HTERT RPE-1 (cell line): ENCODE data around the gene FBXW5.

ENCODE experiments used
- in situ Hi-C: fragments of 300-500 bp; cut with MboI; formaldehyde crosslinking; loops from 4 replicates; pipeline ENCODE4 v1.14.3; 2020; ENCODE audit warnings: low sequenced_read_pairs

FBXW5 gene

DNA sequence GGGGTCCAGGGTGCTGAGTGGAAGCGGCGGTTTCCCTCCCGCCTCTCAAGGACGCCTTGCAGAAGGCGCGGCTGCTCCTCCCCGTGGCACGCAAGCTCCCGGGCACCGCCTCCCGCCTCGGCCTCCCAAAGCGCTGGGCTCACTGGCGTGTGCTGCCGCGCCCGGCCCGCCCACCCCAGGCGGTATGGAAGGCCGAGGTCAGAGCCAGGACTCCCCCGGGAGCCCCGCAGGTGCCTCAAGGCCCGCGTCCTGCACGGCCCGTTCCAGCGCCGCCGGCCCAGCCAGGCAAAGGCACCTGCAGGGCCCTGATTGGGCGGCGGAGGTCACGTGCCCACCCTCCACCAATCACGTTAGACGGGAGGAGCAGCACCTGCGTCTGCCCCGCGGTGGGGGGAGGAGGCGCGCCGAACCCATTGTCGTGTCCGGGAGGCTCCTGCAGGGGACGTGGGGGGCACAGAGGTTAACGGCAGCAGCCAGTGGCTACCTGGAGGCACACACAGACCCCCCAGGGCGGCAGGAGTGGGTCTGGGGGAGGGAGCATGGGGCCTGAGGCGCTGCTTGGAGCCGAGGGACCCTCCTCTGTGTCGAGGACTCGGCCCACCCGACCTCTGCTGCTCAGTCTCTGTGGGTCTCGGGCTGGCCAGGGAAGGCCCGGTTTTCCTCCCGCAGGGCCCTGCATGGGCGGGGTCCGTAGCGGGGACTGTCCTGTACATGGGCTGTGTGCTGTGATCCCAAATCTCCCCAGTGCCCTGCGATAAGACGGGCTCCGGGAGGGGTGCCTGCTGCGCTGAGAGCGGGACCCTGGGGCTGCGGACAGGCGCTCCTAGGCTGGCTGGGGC lies 5.5 kb upstream of the FBXW5 start:
- in situ Hi-C loops, result no loop called here

DNA sequence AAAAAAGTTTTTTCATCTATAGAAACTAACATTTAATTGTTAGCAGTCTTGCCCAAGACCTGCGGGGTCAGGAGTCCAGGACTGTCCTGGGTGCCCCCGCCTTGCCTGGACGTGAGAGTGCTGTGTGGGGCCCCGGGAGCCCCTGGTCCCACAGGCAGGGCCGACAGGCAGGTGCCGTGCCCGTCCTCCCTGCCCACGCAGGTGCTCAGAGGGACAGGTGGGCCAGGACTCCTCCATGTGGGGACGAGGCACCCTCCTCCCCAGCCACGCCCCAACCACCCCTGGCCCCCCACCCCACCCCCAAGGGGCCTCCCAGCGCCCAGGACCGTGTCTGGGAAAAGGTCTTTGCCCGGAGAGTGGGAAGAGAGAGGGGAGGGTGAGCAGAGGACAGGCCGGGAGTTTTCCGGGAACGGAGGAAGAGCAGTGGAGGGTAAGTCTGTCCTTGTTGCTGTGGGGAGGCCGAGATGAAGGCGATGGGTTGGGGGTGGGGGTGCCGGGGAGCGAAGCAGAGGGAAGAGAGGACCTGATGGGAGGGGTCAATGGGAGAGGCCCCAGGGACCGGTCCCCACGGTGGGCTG lies 4.8 kb upstream of the FBXW5 start:
- in situ Hi-C loops, result no loop called here

DNA sequence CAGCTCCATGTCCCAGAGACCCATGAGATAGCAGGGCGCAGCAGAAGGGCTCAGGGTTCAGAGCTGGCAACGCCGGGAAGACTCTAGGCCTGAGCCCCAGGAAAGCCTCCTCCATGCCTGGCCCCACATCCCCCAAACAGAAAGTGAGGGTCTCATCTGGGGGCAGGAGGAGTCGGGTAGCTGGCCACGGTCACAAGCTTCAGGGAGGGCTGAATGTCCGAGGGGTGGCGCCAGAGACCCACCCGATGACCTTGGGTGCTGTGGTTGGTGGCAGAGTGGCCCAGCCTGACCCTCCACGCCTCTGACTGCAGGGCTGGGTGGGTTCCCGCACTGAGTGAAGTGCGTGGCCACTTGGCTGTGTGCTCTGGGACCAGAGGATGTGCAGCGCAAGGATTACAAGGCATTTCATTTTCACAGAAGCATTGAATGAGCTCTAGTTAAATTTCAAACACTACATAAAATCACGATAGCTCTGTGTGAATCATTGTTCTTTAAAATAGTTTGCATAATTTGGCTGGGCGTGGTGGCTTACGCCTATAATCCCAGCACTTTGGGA lies 3.5 kb upstream of the FBXW5 start:
- in situ Hi-C loops, result no loop called here

DNA sequence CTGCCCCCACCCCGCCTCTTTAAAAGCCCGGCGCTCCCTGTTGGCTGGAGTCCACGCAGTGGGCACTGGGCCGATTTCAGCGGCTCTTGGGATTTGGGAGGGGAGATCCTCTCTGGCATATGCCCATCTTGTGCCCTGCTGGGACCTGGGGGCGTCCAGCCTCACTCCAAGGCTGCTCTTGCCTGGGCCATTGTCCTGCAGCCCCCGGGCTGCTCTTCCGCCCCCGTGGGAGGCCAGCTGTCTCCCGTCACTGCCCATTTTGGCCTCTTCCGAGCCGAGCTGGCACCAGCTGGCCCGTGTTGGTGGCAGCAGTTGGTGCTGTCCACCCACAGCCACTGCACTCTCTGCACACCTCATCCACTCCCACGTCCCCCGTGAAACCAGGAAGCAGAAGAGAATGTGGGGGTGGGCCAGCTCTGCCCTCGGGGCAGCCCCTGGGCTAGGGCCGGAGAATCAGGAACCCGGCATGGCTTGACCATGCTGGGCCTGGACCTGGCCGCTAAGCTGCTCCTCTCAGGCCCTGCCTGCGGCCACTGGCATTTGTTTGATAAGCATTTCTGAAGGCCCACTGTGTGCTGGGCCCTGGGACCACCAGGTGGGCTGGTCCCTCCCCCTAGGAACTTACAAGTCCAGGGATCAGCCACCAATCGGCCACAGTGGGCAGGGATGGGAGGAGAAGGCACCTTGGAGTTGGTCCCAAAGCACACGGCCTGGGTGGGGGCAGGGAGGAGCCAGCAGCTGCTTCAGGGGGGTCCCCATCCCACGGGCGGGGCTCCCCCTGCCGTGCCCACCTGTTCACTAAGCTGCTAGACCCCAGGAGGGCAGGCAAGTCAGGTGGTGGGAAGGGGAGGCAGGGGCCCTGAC lies 2.7 kb upstream of the FBXW5 start:
- in situ Hi-C loops, result no loop called here

DNA sequence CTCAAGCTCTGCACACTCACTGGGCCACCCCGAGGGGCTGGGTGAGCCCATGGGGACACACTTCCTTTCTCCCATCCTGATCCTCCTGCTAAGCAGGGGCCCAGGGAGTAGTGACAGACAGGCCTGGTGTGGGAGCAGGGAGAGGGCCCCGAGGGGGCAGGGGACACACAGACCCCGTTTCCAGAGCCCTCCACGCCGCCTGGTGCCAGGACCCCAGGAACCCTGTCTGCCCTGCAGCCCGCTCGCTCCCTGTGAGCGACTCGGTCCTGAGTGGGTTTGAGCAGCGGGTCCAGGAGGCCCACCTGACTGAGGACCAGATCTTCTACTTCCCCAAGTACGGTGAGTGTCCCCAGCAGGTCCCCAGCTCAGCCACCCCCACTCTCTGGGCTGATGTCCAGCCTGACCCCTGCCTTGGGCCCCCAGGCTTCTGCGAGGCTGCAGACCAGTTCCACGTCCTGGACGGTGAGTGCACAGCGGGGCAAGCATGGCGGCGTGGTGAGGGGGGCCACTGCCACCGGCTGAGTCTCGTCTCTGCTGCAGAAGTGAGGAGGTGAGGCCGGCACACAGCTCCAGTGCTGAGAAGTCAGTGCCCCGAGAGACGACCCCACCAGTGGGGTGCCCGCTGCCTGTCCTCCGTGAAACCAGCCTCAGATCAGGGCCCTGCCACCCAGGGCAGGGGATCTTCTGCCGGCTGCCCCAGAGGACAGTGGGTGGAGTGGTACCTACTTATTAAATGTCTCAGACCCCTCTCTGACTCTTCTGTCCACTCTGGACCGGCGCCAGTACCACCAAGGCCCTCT lies 1.9 kb upstream of the FBXW5 start:
- in situ Hi-C loops, result no loop called here

DNA sequence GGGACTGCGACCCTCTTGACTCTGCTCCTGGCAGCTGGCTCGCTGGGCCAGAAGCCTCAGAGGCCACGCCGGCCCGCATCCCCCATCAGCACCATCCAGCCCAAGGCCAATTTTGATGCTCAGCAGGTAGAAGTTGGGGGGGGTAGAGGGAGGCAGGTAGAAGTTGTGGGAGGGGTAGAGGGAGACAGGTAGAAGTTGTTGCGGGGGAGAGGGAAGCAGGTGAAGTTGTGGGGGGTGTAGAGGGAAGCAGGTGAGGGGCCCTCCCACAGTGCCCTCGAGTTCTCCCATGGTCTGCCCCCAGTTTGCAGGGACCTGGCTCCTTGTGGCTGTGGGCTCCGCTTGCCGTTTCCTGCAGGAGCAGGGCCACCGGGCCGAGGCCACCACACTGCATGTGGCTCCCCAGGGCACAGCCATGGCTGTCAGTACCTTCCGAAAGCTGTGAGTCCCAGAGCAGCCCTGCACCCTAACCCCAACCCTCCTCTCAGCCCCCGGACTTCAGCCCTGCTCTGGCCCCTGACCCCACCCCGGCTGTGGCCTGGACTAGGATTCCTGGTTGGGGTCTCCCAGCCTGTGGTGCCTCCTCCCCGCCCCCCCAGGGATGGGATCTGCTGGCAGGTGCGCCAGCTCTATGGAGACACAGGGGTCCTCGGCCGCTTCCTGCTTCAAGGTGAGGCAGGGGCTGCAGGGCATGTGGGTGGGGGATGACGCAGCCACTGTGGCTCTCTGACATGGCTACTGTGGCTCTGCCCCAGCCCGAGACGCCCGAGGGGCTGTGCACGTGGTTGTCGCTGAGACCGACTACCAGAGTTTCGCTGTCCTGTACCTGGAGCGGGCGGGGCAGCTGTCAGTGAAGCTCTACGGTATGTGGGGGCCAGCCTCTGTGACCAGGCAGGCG lies 1.0 kb upstream of the FBXW5 start:
- in situ Hi-C loops, result no loop called here

DNA sequence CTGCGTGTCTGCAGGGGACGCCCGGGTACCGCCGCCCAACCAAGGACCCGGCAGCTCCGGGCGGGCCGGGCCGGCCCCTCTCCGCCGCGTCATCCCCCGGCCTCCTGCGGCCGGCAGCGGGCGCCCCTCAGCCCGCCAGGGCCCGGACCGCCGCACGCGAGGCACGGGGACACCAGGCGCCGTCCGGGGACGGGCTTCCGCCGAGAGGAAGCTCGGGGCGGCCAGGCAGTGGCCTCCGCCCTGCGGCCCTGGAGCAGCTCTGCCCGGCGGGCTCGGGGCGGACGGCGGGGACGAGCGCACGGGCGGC lies 373 bp downstream of the FBXW5 start:
- in situ Hi-C loops, result no loop called here

DNA sequence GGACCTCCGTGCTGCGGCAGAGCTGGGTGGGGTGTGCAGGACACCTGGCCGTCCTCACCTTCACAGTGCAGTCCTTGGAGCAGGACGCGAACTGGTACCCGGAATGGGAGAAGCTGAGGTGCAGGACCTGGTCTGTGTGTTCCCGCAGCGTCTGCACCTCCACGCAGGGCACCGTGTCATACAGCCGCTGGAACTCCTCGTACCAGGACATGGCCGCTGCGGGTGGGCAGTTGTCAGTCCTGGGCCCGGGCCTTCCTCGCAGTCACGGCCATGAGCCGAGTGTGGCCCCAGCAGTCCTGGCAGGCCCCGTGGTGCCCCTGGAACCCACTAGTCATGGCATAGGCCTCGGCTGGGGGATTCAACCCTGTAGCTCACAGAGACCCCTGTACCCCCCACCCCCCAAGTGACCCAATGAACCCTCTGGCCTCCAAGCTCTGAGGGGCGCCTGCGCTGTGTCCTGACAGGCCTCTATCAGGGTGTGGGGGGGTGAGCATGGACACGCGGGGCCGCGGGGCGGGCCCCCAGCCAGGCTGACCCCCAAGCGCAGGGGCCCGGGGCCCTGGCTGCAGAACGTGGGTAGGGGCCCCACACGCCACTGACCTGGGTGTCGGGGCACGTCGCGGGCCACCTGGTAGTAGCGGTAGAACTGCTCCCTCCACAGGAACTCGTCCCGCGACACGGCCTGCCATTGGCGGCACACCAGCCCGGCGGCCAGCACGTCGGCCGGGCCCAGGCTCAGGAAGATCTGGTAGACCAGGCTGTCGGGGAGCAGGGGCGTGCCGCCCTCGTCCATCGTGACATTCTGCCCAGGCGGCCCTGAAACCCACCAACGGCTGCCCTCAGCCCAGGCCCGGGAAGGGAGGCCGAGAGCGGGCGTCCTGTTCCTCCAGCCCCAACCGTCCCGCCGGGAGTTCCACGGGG lies 987 bp downstream of the FBXW5 start:
- in situ Hi-C loops, result no loop called here

DNA sequence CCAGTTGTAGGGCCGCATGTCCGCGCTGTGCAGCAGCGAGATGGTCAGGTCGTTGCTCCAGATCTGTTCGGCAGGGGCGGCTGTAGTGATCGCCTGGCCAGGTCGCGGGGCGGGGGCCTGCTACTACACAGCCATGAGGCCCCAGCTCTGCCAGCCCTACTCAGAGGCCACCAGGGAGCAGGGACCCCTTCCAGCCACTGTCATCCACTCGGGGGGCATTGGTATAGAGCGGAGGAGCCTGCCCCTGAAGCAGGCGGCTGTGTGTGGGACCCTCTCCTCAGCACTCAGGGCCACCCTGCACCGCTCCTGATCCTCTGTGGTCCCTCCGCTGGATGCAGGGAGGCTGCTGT lies 1.7 kb downstream of the FBXW5 start:
- in situ Hi-C loops, result no loop called here

DNA sequence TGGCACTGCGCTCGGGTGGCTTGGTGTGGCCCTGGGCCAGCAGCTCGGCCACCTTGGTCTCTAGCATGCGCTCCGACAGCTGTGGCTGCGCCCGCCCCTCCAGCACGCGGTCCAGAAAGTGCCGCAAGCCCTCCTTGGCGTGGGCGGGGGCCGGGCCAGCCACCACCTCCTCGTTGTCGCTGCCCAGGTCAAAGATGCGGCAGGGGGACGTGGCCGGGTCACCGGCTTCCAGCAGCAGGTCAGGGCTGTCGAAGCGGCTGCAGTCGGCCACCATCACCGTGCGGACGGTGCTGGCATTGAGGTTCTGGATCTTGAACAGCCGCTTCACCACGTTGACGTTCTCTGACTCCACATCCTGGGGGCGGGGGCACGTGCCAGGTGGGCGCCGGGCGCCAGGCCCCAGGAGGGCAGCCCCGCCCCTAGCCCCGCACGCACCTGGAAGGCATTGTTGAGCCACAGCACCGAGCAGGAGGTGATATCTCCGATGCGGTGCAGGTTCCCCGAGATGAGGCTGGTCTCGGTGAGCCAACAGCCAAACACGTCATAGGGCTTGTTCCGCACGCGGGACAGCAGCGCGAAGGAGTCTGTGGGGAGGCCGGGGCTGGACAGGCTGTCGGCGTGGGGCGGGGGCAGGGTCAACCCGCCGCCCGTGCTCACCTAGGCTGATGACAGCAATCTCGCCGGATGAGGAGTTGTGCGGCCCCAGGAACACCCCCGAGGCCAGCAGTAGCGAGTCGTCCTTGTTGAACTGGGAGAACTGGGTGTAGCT lies 2.2 kb downstream of the FBXW5 start:
- in situ Hi-C loops, result no loop called here

DNA sequence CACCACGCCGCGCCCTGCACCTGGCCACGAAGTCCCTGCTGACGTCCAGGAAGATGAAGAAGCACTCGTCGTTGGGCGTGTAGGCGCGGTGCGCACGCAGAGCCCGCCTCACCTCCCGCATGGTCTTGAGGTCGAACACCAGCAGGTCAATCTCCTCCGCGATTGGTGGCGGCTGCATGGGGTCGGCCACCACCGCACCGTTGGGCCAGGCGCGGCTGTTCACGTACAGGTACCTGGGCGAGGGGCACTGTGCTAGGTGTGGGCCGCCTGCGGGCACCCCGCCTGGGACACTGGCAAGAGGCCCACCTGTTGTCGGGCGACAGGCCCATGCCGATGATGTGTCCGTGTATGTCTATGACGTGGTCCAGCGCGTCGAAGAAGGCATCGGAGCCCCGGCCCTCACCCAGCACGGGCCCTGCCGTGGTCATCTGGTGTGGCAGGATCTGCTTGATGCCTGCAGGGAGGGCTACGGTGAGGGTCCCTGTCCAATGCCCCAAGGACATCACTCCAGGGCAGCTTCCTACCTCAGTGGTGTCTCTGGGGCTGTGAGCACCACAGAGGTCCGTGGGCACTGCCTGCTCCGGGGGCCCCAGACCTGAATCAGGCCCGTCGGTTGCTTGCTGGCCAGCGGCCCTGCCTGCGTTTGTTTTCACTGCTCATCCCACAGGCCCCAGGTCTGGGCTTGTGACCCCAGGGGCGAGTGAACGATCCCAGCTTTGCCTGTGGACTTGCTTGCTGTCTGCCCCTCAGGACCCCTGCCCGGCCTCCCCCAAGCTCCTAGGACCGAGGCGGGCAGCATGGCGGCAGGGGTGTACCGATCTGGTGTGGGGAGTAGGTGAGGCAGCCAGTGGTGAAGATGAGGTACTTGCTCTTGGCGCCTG lies 3.1 kb downstream of the FBXW5 start:
- in situ Hi-C loops, result no loop called here

DNA sequence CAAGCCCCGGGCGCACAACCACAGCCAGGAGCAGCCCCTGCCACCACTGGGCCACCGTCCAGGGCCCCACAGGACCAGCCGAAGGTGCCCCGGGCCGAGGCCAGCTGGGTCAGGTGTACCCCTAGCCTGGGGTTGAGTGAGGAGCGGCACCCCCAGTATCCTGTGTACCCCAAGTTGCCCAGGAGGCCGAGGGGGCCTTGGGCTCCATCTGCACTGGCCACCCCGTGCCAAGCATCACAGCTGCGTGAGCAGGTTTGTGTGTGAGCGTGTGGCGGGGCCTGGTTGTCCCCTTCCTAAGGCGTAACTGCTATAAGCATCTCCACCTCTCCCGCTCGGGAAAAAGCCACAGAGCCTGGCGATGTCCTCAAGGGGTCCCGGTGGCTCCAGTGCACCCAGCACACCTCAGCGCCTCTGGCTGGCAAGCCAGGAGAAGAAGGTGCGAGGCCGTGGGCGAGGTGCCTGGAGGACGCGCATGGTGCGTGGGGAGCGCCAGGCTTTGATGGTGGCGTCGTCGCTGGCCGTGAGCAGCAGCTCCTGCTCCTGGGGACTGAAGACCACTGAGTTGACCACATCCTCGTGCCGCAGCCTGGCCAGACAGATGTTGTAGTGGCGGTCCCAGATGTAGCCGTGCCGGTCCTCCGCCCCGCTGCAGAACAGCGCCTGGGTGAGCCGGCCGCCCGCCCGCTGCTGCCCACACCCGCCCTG lies 3.9 kb downstream of the FBXW5 start:
- in situ Hi-C loops, result no loop called here

DNA sequence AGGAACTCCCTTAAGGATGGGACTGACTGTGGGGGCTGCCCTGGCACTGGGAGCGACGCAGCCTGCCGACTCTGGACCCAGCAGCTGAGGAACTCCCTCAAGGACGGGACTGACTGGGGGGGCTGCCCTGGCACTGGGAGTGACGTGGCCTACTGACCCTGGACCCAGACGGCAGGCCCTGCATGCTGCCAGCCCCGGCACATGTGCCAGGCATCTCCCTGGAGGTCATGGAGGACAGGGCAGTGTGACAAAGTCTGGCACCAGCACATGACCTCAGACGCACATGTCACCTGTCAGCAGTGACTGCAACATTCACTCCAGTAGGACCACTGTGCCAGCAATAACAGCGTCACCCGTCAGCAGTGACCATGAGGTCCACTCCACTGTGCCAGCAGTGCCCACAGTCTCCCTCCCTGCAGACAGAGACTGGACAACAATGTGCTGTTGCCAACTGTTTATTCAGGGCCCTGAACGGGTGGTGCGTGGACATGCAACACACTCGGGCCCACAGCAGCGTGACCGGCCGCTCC lies 4.5 kb downstream of the FBXW5 start:
- in situ Hi-C loops, result no loop called here

DNA sequence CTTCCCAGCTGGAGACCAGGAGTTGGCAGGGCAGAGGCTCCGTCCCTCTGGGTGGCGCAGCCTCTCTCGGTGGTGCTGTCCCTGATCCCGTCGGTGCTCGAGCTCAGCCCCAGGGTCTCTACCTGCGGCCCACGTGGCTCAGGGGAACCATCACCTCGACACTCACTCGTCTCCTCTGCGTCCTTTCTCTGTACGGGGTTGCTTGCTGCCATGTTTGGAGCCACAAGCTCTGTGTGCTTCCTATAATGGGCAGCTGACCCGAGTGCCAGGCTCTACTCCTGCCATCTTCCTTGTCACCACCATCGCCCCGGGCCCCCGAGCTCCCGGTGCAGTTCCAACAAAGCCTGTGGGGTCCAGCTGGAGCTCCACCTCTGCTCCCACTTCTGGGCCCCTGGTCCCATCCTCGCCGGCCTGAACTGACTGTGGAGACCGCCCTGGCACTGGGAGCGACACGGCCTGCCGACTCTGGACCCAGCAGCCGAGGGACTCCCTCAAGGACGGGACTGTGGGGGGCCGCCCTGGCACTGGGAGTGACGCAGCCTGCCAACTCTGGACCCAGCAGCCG lies 5.0 kb downstream of the FBXW5 start:
- in situ Hi-C loops, result no loop called here

DNA sequence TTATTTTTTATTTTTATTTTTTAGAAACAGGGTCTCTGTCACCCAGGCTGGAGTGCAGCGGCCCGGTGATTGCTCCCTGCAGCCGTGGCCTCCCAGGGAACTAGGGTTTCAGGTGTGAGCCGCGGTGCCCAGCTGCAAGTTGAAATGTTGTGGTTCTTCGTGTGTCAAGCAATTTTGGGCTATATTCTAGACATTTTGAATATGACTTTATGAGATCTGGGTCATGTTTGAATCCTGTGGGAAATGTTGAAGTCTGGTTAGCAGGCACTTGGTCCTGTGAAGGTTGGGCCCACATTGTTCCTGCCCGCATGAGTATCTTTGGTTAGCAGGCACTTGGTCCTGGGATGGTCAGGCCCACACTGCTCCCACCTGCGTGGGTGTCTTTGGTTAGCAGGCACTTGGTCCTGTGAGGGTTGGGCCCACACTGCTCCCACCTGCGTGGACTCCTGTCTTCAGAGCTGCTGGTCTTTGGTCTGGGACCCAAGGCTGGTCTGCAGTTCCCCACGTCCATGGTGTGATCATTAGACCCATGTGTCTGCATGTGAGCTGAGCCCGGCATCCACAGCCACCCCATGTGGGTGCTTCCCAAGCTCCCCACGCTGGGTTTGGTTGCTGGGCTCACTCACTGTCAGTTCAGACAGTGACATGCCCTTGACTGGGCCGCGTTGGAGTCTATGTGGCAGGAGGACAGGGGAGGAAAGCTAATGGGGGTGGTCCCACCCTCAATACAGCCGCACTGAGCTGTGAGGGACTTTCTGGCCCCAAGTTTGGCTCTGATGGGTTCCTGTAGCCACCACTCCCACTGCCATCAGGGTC lies 7.1 kb downstream of the FBXW5 start:
- in situ Hi-C loops, result no loop called here
